GM12872 (cell line): ENCODE data around the gene WNT6.

Source experiments
- TF ChIP-seq, protein P1 (sequence below): IDR thresholded peaks from 3 replicates; pipeline ENCODE4 v1.5.1; 2011; ENCODE audit warnings: low read depth, mild to moderate bottlenecking, low read length, moderate library complexity; ENCODE audit not compliant: insufficient read depth

The WNT6 gene

DNA sequence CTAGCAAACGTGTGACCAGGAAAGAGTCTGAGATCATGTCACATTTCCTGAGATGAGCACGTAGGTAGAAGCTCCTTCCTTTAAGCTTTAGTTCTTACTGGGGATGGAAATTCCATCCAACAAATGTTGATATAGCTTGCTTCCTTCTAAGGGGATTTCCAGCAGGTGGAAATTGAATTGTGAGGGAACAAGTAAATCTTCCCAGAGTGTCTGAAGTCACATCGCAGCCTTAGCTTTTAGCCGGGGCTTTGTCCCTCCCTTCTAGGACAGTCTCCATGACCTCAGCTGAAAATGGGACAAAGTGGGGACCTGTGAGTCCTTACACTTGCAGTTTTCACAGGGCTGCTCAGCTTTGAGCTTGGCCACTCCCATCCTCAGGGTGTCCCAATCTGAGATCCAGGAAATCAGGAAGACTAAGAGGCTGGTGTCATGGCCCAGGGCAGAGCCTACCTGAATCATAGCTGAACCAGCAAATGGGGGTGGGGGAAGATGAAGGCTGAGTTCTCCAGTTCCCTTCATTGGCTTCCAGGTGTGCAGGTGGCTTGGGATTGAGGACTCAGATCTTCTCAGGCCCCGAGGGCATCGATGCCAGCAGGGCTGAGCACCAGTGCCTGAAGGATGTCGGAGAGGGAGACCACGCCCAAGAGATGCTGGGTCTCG lies 36.3 kb upstream of the WNT6 start:
- TF ChIP-seq, protein P1, sequence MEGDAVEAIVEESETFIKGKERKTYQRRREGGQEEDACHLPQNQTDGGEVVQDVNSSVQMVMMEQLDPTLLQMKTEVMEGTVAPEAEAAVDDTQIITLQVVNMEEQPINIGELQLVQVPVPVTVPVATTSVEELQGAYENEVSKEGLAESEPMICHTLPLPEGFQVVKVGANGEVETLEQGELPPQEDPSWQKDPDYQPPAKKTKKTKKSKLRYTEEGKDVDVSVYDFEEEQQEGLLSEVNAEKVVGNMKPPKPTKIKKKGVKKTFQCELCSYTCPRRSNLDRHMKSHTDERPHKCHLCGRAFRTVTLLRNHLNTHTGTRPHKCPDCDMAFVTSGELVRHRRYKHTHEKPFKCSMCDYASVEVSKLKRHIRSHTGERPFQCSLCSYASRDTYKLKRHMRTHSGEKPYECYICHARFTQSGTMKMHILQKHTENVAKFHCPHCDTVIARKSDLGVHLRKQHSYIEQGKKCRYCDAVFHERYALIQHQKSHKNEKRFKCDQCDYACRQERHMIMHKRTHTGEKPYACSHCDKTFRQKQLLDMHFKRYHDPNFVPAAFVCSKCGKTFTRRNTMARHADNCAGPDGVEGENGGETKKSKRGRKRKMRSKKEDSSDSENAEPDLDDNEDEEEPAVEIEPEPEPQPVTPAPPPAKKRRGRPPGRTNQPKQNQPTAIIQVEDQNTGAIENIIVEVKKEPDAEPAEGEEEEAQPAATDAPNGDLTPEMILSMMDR = no peak

DNA sequence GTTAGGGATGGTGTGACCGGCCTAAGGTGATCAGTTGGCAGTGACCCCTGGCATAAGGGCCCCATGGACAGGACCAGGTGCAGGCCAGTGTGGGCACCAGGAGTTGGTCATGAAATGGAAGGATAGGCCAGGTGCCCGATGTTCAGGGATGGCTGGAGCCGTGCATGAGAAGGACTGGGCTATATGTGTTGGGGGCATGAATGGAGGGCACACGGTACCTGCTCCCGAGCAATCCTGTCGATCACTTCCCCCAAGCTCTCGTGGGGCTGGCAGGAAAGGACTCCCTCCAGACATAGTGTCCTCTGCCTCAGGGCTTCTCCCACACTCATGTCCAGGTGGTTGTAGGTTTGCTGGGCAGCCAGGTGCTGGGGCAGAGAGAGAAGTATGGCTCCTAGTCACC lies 35.6 kb upstream of the WNT6 start:
- TF ChIP-seq, protein P1 = no peak

DNA sequence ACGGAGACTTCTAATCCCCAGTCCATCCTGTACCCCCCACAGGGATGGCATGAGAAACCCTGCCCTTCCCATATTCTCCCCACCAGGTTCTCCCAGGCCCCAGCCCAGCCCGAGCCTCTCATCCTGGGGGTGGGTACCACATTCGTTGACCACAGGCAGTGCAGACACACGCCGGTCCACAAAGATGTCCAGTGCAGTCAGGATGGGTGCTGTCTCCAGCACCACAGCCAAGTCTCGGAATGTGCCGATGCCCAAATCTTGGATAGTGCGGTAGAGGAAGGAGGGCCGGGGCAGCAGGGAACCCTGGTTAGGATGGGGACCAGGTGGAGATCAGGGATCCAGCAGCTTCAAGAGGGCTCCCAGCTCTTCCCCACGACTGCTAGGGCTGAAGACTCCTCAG lies 32.8 kb upstream of the WNT6 start:
- TF ChIP-seq, protein P1 = no peak

DNA sequence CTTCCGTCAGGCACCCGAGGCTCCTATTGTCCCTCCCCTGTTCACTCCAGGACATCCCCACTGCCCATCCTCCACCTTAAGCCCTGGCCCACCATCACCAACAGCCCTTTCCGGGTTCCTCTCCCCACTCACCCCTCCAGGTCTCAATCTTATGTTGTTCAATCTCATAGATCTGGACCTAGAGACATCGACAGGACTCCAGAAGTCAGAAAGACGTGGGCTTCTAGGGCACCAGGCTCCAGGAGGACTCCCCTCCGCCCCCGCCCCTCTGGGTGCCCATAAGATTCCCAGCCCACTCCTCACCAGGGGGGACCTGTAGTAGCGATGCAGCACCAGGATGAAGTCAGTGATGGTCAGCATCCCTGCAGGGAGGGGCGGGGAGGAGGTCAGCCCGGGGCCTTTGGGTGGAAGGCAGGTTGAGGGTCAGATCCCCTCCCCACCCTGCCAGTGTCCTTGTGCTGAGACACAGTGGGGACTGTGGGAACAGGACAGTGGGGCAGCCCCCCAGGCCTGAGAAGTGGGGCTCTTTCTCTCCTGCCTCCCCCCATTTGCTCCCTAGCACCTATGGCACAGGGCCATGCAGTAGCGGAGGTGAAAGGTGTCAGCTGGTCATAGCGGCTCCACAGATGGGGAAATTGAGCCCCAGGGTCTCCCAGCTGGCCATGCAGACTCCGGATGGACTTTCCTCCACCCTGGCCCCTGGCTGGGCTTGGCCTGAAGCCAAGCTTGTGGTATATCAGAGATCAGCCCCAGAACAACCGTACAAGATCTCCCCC lies 31.7 kb upstream of the WNT6 start:
- TF ChIP-seq, protein P1 = no peak

DNA sequence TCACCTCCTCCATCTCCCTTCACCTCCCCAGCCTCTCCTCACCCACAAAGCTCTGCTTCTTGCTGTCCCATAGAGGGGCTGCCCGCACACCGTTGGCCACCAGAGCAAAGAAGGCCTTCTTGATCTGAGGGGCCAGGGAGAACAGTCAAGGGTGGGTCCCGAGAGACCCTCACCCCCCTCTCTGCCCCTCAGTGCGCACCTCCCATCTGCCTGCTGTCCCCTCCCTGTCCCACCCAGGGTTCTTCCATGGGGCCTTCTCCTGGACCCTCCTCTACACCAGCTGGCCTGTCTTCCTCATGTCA lies 31.2 kb upstream of the WNT6 start:
- TF ChIP-seq, protein P1 = no peak

DNA sequence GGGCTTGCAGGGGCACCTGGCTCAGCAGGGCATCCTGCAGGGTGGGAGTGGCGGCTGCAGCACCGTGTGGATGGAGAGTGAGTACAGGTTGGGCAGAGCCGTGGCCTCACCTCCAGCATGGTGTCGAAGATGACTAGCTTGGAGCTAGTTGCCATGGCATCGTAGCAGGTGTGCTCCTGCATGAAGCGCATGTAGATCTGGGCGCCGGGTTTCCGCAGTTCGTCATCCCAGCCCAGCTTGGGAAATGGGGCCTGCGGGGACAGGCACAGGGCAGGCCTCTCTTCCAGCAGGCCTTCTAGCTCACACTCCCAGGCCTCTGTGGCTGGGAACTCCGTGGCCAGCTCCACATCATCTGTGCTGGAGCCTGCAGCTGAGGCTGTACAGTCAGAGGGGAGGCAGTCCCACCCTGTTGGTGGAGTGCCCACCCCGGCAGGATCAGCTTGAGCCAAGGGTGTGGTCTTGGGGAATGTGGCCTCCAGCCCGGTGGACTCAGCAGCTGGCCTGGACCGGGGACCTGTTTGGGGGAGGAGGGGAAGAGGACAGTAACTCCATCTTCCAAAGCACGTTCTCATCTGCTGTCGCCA lies 29.6 kb upstream of the WNT6 start:
- TF ChIP-seq, protein P1 = no peak

DNA sequence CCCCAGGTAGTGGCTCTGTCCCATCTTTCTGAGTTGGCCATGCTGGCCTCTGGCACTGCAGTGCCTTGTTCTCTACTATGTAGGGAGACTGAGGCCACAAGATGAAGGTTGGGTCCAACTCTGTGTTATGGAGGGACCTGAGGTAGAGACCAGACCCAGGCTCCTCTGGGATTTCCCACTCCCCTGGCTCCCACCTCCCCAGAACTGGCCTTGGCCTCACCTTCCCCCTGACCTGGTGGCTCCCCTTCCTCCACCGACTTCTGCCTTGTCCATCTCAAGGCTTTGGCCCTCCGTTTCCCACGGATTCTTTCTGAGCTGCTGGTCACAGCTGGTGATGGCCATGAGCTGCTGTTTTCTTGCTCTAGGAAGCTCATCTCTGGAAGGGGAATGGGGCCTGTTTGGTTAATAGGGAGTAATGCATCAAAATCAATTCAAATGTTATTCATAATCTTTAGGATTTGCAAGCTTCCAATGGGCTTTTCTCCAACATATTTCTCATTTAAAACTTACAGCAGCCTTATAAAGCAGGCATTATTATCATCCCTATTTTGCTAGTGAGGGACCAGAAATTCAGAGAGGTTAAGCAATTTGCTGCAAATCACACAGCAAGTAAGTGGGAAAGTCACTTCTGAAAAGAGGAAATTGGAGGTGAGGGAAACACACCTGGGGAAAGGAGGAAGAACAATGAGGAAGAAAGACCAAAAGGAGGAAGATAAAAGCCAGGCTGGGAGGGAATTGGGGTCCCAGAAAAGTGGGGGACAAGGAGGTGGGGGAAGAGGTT lies 28.9 kb upstream of the WNT6 start:
- TF ChIP-seq, protein P1 = no peak
